NCI-H2196 treated with DMSO at 0.1 percent for 48 hours (cell line): ENCODE results near the gene GPRIN2.
A peak's percentile ranks its signal among the peaks of the same experiment; 100 is the strongest.
"Not testable (repeated sequence)": the region's sequence is repeated elsewhere in the genome, so short reads cannot be mapped to it uniquely, and the experiment has no call there.

Source experiments
- DNase-seq: peaks from one replicate; lab custom pipeline; 2025; ENCODE audit not compliant: unreplicated experiment; lab: John Stamatoyannopoulos, UW

GPRIN2 gene

DNA sequence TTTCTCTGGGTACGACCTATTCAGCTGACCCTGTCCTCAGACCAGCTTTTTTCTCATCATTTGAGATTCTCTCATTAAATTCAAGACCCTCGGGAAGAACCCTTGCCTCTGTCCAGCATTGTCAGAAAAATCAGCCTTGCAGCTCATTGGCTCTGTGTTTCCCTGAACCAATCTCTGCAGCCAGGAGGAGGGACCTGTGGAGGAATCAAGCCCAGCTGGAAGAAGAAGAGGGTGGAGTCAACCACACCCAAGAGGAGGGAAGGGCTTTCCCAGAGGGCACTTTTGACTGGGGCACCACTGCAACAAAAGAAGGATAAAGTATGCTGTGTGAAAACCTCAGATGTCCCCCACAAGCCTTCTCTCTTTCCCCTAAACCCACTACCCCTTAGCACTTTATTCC lies 14.2 kb upstream of the GPRIN2 start:
- not testable (repeated sequence) for DNase-seq

DNA sequence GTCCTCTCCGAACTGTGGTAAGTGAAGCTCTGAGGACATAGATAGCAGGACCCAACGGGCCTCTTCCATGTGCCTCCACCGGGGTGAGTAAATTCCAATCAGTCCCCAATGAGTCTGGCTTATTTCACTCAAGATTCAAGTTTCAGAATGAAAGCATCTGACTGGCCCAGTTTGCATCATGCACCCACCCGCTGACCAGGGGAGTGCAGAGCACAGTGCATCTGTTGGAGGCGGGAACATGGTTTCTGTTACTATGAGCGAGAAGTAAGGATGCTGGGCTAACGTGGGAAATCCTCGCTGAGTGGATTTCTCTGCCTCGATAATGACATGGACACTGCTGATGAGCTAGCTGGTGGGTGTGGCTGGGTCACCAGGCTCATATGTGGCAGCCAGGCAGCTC lies 10.7 kb upstream of the GPRIN2 start:
- DNase-seq: not testable (repeated sequence)

DNA sequence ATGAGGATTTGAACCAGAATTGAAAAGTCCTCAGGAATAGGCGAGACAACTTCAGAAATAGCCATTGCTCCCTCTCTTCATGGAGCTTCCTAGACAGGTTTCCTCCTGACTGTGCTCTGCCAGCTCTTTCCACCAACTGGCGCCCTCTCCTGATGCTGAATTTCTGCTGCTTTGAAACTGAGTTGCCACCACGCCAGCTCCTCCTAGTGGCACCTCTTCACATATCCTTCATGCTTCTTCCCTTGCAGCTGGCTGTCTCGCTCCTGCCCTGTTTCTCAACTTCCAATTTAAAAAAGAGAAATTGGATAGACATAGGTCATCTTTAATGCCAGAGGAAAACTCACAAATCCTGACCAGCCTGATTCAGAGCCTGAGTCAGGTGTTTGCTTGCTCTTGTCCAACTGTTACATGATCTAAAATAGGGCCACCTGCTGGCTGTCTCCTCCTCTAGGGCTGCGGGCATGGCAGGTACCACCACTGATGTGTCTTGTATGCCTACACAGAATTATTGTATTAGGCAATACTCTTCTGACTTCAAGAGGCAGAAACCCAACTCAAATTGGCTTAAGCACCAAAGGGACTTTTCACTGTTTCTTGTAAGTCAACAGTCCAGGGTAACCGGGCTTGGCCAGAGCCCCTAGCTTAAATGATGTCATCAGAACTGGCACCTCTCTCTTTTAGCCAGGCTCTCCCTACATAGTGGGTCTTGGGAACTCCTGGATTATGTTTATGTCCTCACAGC lies 9.3 kb upstream of the GPRIN2 start:
- not testable (repeated sequence) for DNase-seq

DNA sequence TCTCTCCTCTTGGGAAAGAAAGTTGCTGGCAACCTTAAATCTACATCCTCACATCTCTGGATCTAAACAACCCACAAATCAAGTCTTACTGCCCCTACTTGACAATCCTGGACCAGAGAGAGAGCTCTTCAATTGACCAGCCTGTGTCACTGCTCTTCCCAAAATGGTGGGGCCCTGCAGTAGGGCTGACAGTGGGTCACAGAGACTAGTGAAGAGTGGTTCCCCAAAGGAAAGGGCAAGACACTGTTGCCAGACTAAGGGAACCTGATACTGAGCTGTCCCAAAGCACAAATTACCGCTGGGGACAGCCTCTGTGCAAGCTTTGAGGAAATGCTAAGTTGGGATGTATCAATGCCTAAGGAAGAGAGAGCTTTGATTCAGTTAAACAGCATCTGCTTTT lies 4.5 kb upstream of the GPRIN2 start:
- no peak for DNase-seq

DNA sequence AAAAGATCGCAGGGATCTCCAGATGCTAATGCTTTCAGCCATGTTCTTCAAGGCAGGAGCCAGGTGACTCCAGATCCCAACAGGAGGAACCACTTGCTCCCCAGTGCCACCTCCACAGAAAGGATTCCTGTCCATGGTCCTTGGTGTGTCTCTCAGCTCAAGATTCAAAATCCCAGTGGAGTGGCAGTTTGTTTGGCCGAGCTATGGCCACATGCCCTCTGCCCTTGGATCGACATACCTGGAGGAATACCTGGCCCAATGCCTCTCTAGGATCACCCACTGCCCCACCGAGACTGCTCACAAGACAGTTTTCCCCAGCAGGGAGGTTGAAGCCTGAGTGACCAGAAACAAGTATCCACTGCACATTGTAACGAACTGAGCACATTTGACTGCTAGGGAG lies 3.9 kb upstream of the GPRIN2 start:
- no peak for DNase-seq

DNA sequence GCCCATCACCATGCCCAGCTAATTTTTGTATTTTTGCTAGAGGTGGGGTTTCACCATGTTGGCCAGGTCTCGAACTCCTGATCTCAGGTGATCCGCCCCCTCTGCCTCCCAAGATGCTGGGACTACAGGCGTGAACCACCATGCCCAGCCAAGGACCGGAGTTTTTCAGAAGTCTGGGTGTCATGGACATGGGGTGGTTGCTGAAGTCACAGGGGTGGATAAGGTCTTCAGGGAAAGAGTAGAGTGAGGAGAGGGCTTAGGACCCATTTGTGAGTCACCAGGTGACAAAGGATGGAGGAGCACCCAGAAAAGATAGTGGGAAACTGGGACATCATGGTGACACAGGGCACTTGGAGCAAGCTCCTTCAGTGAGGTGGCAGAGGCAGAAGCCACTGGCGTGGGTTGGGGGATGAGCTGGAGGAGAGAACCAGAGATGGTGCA lies 2.8 kb upstream of the GPRIN2 start:
- no peak for DNase-seq

DNA sequence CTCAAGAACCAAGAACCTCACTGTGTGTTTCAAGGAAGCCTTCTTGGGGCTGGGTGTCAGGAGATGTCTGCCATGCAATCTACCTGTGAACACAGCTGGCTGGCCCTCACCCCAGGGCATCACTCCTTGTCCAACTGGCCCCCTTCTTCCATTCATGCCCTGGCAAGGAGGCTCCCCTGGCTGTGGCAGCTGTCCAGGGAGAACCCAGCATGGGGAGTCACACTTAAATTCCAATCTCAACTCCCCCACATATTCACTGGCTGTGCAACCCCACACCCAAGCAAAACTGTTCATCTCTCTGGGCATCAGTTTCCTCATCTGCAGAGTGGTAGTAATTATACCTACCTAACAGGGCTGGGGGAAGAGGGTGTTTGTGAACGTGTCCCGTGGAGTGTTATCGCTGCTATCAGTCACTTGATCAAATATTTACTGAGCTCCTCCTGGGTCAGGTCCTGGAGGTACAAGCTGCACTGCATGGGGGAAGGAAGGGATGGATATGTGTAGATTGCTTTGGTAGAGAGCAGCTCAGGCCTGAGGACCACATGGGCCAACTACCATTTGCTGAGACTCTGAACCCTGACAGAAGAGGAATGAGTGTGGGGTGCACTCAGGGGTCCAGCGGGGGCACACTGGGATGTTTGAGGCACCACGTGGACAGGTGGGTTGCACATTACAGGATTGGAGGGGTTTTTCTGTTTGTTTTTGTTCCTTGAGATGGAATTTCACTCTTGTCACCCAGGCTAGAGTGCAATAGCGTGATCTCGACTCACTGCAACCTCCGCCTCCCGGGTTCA lies 2.1 kb upstream of the GPRIN2 start:
- DNase-seq: no peak

DNA sequence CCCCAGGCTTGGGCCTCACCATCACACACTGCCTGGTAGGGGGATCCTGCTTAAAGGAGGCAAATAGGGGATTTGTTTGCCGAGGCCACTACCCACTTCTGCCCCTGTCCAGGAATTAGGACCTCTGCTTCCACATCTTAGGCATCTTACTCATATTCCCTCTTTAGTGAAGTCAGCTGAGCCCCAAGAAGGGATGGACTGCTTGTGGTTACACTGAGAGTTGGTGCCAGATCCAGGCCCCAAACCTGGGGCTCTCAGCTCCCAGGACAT lies 1.6 kb upstream of the GPRIN2 start:
- DNase-seq: no peak

DNA sequence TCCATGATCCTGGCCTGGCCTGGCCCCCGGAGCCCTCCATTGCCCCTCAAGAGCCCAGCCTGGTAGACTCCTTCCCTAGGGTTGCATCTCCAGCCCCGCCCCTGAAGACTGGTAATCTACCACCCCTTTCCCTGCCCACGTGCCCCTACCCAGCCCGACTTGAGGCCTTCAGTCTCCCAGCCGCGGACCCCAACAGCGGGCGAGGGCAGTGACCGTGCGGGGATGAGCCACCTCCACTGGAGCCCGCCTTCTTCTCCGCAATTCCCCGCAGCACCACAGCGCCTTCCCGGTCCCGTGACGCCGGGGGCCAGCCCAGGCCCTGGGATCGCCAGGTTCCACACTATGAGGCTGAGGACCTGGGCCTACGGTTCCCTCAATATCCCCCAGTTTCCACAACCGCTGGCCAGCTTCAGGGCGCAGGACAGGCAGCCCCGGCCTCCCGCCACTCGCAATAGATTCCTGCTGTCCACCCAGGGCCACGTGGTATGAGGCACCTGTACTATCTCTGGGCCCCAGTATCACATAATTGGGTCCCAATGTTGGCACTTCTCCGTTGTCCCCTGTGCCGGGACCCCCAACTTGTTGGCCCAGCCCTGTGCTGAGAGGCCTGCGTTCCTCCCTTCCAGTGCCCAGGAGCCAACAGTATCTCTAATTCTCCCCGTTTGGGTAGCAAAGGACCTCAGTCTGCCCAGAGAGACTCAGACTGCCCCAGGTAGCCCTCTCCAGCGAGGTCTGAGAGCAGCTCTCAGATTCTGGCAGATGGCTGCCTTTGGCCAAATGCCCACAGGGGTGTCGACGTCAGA lies 1.1 kb upstream of the GPRIN2 start:
- DNase-seq: no peak

DNA sequence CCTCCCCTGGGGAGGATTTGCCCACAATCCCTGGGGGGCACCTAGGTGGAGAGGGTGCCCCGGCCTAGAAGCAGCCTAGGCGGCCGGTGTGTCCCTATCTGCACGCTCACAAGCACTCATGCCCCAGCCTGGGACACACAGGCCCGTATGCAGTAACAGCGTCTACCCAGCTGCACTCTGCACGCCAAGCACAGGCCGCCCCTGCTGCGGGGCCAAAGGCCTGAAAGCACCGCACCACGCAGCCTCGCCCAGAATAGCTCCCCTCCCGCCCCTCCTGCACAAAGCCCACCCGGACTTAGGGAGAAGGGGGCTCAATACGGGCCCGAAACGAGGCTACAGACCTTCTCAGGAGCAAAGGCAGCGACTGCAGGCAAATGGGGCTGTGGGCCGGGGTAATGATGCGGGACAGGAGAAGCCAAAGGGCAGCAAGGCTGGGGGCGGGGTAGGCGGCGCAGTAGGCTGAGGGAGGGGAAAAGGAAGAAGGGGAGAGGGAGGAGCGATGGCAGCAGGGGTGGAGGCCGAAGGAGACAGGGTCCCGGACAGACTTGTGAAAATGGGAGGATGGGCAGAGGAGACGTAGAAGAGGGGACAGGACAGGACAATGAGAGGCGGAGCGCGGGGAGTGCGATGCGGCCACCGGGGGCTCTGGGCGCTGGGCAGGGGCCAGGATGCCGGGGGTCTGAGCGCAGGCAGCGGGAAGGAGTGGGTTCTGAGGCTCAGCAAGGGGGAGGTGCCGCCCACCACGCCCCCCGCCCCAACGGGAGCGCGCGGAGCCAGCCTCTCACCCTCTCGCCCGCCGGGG lies 544 bp downstream of the GPRIN2 start:
- no peak for DNase-seq

DNA sequence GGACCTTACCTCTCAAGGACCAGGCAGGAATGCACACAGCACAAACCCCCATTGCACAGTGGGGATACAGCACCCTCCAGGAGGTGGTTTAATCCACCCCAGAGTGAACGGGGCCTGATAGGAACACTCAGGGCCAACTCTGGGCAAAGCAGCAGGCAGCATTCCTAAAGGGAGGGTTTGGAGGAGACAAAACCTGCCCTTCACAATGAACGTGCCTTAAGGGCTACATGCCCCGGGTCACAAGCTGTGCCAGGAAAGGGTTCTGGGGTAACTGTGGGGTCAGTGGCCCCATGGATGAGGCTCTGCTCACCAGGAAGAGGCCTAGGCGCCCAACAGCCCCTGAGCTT lies 1.1 kb downstream of the GPRIN2 start:
- no peak for DNase-seq

DNA sequence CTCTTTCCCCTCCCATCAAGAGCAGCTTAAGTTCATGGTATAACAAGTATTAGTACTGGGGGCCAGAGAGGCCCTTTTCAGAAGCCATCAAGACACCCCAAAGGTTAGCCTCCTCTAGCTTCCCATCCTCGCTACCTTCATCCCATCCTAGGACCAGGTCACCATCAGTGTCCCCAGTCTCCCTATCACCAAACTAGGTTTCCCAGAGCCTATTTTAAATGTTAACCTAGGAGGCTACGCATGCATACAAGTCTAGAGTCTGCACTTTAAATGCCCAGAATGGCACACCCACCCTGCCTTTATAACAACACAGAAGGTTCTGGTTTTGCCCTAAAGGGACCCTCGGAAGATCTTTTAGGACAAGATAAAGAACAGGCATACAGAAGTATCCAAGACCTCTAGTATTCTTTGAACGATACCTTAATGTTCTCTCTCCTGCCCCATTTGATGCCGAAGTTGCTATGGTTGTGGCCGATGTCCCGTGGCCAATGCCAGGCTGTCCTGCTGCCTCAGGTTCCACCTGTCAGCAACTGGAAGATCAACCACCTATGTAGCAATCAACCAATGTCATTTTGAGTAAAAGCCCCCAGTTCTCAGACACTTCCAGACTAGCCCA lies 2.2 kb downstream of the GPRIN2 start:
- DNase-seq: no peak

DNA sequence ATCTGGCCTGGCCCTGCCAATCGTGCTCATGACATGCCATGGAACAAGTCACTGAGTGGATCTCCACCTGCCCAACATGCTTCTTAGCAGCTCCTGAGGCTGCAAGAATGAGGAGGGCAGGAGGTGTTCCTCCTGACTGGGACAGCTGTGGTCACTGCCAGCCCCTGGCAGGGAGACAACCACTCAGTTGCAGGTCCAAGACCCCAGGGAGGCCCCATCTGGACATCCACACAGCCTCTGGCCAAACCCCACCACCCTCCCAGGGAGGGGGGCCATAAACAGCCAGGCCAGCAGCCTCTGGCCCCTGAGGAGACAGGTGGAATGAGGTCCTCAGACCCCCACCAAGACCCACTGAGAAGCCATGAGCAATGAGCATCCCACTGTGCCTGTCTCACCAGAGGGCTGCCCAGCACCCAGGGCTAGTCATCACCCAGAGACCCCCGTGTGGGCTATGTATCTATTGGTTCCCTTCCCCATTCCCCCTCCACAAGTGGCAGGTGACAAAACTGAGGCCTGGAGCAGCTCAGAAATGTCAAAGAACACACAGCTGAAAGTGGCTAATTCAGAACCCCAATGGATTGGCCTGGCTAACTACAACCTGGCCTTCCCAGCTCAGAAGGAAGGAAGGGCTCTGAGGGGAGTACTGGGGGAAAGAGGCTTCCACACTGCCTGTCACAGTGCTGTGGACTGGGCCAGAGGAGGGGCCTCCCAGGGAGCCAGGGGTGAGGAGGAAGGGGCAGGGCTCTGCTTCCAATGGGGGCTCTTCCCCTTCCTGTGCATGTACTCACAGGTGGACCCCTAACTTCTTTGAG lies 3.0 kb downstream of the GPRIN2 start:
- no peak for DNase-seq

DNA sequence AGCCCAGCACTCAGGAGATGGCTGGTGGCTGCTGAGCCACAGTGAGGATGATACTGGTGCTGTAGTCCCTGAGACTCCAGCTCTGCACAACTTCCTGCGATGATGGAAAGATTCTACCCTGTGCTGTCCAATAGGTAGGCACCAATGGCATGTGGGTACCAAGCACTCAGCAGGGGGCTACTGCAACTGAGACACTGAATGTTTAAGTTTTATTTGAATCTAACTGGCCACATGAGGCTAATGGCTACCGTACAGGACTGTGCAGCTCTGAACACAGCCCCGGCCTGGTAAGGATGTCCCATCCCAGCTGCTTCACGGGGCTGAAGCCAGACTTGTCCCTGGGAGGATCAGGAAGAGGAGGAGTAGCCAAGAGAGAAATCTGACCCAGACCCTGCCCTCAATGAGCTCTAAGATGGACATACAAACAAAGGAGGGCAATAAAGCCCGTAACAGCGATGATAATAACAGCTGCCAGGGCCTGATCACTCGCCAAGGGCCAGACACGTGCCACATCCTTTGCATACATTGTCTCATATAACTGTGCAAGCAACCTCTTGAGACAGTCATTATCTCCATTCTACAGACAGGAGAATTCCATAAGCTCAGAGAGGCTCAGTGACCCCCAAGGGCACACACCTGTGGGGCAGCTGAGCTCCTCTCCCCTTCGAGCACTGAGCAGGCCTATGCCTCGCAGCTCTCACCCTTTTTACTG lies 3.8 kb downstream of the GPRIN2 start:
- peak; percentile 59 for DNase-seq

DNA sequence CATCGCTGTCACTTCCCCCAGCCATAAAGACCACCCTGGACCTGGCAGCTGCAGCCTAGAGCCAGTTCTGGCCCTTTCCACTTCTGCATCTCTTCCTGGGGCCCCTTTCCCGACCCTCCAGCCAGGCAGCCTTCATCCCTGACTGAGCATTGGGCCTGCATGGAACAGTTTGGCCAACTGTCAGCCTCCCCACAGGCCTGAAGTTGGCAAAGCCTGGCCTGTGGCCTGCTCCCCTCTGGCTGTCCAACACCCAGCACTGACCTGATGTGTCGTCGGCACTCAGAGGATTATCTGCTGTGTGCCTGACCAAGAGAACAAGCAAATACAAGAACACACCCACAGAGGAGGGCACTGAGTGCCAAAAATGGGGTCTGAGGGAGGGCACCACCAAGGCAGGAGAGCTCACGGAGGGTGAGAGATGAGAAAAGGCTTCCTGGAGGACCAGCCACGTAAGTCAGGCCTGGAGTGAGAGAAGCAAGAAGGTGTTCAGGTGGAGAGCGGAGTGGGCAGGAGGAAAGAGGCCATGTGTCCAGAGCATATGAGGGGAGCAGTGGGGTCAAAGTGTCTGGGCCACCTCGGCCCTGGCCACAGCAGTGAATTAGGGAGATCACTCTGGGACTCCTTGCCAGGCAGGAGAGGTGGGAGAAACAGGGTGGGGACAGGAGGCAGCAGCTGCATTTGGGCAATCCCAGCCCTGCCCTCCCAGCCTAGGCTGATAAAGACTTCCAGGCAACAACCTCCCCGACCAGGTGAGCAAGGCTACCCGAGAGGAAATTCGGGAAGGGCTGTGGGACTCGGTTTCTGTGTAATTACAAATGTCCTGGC lies 4.5 kb downstream of the GPRIN2 start:
- DNase-seq: no peak

DNA sequence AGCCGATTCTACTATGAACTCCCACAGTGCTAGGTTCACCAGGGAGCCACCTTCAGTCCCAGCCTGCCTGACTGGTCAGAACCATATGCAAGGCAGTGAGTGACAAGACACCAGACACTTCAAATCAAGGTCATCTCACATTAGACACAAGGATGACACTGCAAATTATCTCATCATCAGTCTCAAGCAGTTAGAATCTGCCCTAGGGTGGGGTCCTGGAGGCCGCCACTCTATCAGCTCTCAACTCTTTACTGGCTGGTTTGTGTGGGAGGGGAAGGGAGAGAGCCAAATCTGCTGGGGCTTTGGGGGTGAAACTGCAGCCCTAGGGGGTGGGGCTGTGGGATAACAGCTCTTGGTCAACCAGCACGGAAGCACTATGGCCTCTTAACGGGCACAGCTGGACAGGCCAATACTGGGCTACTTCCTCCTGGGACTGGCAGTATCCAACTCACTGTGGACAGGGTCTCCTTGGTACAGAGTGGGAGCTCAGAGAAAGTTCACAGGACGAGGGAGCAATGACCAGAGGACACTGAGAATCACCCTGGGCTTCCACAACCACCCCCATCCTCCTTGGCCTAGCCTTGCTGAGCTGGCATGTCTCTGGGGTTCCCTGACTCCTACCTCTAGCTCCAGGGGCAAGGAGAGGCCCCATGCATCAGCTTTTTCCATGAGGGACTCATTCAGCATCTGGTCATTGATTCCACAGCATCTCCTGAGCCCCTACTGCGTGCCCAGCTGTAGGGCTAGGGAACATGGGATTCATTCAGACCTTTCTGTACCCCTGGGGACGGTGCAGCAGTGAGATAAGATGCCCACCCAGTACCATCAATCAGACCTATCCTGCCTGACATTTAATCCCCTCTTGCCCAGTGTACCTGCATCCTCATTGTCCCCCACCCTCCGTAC lies 5.4 kb downstream of the GPRIN2 start:
- no peak for DNase-seq

DNA sequence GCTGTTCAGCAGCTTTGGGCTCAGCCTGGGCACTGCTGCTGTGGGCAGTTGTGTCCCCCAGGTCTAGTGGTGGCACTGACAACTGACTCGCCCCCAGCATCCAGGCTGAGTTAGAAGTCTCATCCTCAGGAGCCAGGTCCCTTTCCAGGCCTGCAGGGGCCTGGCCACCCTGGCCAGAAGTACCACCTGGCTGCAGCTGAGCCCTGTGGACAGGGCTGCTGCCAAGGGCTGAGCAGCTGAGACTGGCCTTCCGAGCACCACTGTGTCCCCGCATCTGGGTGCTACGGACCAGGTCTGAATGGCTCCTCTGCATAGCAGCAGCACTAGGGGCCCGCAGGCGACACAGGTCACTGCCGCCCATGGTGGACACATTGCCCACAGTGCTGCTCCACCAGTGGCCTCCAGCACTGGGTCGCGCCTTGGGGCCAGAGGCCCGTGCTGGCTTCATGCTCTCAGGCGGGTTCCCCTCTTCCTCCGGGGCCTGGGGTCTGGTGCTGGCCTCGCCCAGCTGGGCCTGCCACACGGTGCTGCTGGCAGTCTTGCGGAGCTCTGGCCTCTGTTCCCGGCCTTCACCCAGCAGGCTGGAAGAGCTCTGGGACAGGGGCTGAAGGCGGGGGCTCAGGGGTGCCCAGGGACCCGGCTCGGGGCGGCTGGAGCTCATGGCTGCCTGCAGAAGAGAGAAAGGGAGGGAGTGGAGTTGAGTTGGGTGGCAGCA lies 6.2 kb downstream of the GPRIN2 start:
- DNase-seq: no peak
